ENCODE measurements around the gene VPS11.
"Not testable (repeated sequence)": the region's sequence is repeated elsewhere in the genome, so short reads cannot be mapped to it uniquely, and the experiment has no call there.

VPS11 gene

GRCh38 chr11:119067371-119068222 lies at the start of gene VPS11:
Gene VPS11, plus strand, starts transcription at chr11:119067818. Its CDS starts 6 bp downstream, at chr11:119067824.
- DNase-seq, result peak; percentile 80

GRCh38 chr11:119018074-119018938 lies 49.3 kb upstream of the VPS11 start, which contains the start of the genes RPS25 and TRAPPC4:
Gene RPS25, minus strand, starts transcription at chr11:119018343. Its CDS starts 59 bp downstream, at chr11:119018284.
Gene TRAPPC4, plus strand, starts transcription at chr11:119018766. Its CDS starts 30 bp downstream, at chr11:119018796.
- peak; percentile 83 for DNase-seq

- no peak for DNase-seq
Observed at GRCh38 chr11:119019996-119020395, 47.6 kb upstream of the VPS11 start.

GRCh38 chr11:119021631-119022030 lies 46.0 kb upstream of the VPS11 start:
- DNase-seq, result no peak

GRCh38 chr11:119023741-119024140 lies 43.9 kb upstream of the VPS11 start:
- DNase-seq, result no peak

GRCh38 chr11:119024430-119025098 lies 43.1 kb upstream of the VPS11 start:
- no peak for DNase-seq

- no peak for DNase-seq
Observed at GRCh38 chr11:119025099-119025473, 42.5 kb upstream of the VPS11 start.

- DNase-seq, result no peak
Observed at GRCh38 chr11:119025541-119025940, 42.1 kb upstream of the VPS11 start.

GRCh38 chr11:119025978-119026766 lies 41.4 kb upstream of the VPS11 start:
- DNase-seq, result no peak

- DNase-seq, result no peak
Observed at GRCh38 chr11:119026970-119027369, 40.6 kb upstream of the VPS11 start.

- no peak for DNase-seq
Observed at GRCh38 chr11:119027561-119028345, 39.9 kb upstream of the VPS11 start.

GRCh38 chr11:119028346-119029068 lies 39.1 kb upstream of the VPS11 start:
- no peak for DNase-seq

- DNase-seq, result no peak
Observed at GRCh38 chr11:119029069-119029339, 38.6 kb upstream of the VPS11 start.

GRCh38 chr11:119029340-119030028 lies 38.1 kb upstream of the VPS11 start:
- DNase-seq, result no peak

- no peak for DNase-seq
Observed at GRCh38 chr11:119030029-119030328, 37.6 kb upstream of the VPS11 start.

- peak; percentile 86 for DNase-seq
Observed at GRCh38 chr11:119030329-119031047, 37.1 kb upstream of the VPS11 start, which contains the start of gene SLC37A4. Gene SLC37A4, minus strand, starts transcription at chr11:119030877.

GRCh38 chr11:119031912-119032280 lies 35.7 kb upstream of the VPS11 start:
- no peak for DNase-seq

- not testable (repeated sequence) for DNase-seq
Observed at GRCh38 chr11:119033421-119033820, 34.2 kb upstream of the VPS11 start.

GRCh38 chr11:119034813-119035212 lies 32.8 kb upstream of the VPS11 start:
- DNase-seq, result no peak

GRCh38 chr11:119038884-119039283 lies 28.7 kb upstream of the VPS11 start:
- no peak for DNase-seq

Measured in T1000 (cell line).